DMS53 (cell line): ENCODE data around the gene SLC30A7.
A peak's percentile ranks its signal among the peaks of the same experiment; 100 is the strongest.
"Not testable (repeated sequence)": the region's sequence is repeated elsewhere in the genome, so short reads cannot be mapped to it uniquely, and the experiment has no call there.

ENCODE experiments used
- DNase-seq: peaks from one replicate; lab custom pipeline; 2025; lab: John Stamatoyannopoulos, UW

SLC30A7 gene, protein sequence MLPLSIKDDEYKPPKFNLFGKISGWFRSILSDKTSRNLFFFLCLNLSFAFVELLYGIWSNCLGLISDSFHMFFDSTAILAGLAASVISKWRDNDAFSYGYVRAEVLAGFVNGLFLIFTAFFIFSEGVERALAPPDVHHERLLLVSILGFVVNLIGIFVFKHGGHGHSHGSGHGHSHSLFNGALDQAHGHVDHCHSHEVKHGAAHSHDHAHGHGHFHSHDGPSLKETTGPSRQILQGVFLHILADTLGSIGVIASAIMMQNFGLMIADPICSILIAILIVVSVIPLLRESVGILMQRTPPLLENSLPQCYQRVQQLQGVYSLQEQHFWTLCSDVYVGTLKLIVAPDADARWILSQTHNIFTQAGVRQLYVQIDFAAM

DNA sequence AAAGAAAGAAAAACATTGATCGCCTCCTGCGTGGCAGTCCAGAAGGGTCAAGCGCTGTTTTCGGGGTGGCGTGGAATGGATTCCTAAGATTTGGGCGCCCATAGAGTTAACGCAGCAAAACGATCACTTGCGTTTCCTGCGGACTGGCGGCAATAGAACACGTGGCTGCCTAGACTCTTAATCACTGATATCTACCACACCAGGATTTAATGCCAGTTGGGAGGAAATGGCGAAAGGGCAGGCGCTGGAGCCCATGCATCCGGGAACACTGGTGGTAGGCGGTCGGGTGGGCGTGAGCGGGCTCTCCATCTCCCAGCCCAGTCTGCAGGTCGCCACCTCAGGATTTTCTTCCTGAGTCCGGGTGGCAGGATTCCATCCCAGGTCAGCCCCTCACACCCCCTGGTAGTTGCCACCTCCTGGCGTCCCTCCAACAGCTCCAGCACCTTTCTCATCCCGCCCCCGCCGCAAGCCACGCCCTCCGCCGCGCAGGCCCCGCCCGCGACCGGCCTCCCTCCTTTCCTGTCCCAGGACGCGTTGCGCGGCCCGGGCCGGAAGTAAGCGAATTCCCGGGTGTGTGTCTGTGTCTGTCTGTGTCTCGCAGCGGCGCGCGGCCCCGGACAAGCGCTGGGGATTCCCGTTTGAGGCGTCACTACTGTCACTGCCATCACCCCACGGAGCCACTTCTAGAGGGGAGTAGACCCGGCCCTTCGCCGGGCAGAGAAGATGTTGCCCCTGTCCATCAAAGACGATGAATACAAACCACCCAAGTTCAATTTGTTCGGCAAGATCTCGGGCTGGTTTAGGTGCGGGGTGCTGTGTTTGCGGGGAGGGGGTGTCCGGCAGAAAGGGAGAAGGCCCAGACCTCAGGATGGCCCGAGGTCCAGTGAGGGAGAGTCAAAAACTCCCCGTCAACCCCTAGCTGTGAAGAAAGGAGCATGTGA lies at the start of gene SLC30A7:
Gene SLC30A7, plus strand, starts transcription at position 551 of the 941 bp plus-strand sequence. Its CDS starts 173 bp downstream, at position 724.
- DNase-seq = peak; percentile 100

DNA sequence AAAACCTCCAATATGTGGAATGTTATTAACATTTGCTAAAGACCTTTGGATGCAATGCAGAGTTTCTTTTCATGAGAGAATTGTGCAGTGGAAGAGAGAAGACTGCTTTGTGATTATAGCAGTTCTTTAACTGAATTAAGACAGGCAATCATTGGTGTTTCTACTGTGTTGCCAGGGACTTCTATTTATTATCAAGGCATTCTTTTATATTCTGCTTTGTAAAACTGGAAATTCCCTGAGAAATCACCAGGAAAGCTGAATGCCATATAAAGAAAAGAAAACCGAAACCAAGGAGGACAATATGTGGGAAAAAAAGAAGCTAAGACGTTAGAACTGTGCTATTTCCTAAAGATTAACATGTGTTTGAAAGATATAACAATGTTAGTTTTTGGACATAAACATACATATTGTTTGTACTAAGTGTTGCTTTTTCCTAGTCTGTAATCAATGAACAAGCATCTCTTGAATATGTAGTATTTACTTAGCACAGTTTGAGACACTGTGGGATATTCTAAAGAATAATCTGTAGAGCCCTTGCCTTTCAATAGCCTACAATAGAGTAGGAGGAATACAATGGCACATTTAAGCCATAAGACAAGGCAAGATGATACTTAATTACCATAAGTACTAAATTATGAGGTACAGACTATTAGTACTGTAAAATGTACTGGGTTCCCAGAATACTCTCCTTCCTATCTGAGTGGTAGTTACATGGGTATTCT lies 48.4 kb upstream of the SLC30A7 start:
- DNase-seq = no peak

DNA sequence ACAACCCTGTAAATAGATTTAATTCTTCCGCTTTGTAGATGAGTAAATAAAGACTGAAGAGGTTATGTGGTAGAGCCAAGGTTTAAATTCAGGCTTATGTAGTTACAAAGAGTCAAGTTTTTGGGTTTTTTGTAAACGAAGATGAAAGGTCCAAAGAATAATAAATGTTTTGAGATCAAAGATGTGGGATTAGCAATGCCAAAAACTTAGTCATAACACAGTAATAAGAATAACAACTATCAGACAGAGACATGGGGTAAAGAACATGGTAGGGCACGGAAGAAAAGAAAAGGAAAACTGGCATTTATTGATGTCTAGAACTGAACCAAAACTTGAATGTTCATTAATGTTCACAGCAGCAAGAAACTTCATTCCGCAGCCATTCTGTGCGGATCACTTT lies 44.2 kb upstream of the SLC30A7 start:
- DNase-seq = no peak

DNA sequence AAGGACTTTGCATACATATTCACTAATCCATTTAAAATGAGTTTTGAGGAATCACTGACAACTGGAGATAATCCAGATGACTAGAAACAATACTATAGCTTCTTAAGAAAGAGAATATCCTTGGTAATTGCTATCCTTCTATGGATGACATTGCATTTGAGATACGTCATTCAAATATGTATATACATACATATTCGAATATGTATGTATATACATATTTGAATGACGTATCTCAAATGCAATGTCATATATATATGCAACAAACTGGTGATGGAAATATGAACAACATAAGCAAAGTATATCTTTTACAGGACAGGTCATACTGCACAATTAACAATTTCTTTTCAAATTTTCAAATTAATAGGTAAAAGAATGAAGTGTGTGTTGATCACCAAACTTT lies 42.9 kb upstream of the SLC30A7 start:
- DNase-seq = no peak

DNA sequence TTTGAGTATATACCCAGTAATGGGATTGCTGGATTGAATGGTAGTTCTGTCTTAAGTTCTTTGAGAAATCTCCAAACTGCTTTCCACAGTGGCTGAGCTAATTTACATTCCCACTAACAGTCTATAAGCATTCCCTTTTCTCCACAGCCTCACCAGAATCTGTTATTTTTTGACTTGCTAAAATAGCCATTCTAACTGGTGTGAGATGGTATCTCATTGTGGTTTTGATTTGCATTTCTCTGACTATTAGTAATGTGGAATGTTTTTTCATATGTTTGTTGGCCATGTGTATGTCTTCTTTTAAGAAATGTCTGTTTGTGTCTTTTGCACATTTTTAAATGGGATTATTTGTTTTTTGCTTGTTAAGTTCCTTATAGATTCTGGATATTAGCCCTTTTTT lies 40.8 kb upstream of the SLC30A7 start:
- not testable (repeated sequence) for DNase-seq

DNA sequence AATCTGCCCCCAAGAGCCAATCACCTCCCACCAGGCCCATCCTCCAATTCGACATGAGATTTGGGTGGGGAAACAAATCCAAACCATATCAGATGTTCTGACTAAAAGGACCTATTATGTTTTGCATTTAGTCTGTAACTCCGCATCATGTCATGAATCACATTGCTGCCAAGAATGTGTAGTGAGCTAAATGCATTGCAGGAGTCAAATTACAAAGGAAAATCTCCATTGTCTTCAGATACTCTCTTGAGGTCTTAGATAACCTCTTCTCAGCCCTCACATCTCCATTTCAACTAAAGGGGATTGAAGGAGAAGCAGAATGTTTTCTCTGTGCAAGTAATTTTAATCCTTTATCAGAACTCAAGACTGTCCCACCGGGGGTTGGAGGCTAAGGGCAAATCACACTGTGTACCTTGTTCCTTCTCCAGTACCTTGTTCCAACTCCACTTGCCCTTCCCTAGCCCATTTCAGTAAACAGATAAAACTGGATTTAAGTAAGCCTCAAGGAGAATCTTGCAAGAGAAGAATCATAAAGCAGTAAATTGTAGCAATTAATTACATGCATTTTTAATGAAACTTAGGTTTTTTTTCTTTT lies 35.4 kb upstream of the SLC30A7 start:
- DNase-seq = peak; percentile 23

DNA sequence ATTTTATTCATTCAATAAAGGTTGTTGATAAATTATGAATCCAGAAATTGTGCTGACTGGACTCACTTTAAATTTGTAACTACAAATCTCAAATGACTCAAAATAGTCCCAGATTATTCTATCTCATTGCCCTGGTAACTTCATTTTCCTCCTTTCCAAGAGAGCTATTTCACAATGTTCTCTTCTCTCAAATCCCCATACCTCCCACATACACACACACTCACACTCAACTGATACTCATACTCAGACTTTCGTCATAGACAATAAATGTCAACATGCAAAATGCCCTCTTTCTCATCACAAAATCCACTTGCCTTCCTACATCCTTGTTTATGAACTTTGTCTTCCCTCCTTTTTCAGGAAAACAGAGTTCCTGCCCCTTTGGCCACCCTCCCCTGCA lies 34.5 kb upstream of the SLC30A7 start:
- DNase-seq = no peak

DNA sequence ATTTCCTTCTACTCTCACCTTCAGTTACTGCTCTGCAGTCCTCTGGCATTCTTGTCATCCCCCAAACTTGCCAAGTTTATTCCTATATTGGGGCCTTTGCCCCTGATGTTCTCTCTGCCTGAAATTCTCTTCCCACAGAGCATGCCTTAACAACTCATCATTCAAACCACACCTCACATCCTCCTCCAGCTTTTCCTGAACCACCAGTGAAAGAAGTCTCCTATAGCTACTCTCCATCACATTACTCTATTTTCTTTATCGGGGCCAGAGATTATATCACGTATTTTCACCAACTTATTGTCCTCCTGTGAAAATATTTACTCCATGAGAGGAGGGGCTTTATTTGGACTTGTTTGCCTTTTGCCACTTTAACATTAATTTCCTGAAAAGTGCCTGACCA lies 33.3 kb upstream of the SLC30A7 start:
- no peak for DNase-seq

DNA sequence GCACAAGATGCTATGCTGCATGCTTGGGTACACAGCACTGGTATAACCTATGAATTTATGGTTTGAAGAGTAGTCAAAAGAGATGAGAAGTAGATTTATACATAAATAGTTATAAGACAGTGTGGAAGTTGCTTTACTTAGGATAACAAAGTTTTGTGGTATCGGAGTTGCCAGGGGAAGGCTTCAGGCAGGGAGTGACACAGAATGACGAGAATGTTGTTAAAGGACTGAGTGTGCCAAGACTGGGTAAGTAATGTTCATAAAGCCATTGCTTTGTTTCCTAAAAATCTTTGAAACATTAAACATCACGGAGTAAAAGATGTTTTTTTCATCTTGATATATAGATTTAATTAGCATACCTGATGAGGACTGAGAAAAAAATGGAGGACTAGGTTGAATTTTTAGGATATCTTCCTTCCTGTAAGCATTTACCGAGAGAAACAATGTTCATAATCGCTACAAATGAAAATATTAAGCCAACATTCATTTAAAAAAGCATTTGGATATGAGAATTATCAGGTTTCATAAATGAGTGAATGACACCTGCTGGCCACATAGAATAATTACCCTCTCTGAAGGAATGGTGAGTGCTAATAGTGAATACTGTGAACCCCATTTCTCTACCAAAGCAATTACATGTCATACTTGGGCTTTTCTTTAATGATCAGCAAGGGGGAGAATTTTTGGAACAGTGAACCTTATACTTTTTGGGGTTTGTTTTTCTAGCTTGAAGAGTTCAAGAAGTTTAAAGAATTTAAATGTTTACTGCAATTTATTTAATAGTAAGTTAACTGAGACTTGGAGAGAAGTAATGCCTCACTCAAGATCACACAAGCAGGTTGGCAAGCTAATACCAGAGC lies 29.6 kb upstream of the SLC30A7 start:
- DNase-seq = peak; percentile 83

DNA sequence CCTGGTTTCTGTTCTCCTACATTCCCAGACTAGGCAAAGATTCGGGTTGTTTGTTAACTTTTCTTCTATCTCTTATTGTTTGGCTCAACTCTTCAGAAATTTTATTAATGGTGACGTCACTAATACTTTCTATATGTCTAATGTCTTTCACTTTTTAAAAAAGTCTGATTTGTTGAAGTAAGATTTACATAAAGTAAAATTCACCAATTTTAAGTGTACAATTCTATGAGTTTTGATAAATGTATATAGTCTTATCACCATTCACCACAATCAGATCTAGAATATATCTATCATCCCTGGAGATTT lies 29.0 kb upstream of the SLC30A7 start:
- no peak for DNase-seq

DNA sequence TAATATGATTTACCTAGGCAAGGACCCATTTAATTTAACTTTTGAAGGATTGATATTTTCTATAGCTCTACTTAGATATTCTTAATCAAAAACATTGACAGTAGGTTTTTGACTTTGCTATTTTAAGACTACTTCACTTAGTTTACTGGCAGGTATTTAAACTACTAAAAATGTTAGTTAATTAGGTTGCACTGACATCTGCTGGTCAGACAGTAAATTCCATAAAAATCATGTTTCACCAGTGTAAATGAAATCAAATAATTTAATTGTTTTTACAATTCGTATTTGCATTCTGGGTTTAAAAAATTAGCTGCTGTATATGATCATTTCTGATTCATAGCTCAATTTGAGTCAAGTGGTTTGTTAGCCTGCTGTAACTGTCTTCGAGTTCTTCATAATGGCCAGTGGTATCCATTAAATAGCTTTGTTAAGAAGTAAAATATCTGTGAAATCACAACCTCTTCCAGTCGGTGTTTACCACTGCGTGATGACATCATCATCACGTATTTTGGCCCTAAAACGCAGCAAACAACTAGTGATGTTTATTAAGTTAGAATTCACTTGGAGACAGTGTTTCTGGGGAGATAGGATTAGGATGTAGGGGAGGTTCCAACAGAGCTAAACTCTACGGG lies 27.4 kb upstream of the SLC30A7 start:
- peak; percentile 75 for DNase-seq

DNA sequence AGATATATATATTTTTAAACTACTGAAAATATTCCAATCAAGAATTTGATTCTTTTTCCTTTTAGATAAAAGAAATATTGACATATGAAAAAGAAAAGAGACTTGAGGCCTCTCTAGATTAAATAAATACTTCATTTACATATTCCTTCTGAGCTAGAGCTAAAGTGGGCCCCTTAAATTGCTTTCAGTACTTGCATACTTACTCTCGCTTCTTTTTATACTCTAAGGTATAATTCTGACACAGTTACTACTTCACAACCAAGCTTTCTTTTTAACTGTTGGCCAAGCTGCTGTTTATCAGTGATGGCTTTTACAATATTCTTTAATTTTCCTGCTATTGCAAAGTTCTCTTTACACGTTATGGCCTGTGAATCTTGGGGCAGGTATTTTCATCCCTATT lies 25.9 kb upstream of the SLC30A7 start:
- DNase-seq = no peak

DNA sequence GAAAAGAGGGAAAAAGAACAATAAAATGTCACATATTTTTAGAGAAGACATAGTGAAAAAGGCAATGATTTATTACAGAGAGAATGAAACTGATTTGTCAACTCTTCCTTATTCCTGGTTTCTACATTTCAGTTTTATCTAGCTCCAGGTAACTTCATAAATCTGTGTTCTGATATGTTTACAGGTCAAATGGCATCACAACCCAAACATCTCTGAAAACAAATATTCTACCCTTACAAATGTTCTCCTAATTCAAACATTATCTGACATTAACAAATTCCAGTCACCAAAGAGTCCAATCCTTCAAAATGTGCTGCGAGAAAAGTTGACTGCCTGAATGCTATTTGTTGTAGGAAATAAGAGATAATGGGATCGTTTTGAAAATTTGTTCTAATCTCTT lies 21.5 kb upstream of the SLC30A7 start:
- DNase-seq = no peak

DNA sequence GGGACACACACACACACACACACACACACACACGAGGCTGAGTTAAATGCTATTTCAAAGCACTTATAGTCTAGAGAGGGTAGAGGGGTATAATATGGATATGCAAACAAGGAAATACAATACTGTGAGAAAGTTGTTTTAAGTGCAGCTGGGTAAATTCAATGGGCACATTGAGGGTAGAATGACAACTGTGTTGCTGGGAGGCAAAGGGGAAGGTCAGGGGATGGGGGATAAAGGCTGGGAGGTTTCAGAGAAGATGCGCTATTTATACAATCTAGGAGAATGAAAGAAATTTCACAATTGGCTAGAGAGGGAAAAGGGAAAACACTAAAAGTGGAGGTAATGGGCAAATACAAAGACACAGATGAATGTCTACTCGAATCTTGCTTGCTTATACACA lies 20.7 kb upstream of the SLC30A7 start:
- DNase-seq = peak; percentile 98

DNA sequence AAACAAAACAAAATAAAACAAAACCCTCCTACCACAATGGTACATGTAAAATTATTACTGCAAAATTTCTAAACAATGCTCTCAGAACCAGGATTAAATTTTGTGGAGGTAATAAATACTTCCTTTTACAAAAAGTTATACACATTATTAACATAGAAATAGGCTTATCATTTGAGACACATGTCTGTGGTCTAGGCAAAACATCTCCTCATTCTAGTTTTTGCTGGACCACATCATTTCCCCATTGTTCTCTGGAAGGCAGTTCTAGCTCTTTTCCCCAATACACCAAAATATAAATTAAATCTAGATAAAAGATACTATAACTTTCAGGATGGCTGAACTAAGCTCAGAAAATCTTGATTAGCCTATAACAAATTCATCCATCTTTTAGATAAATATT lies 19.6 kb upstream of the SLC30A7 start:
- DNase-seq = no peak

DNA sequence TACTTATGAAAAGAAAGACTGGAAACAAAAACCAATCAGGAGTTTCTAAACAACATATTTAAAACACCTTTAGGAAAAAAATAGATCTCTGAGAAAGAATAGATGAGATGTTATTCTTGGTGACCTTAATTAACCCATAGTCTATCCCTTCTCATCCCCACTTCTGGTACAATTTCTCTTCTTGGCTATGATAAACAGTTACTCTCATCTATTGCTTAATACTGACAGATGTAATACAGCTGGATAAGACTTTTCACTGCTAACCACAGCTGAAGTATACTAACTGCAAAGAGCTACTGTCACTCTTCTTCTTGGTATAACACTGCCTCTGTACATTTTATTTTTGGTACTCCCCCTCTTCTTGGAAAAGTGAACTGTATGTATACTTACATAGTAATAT lies 16.5 kb upstream of the SLC30A7 start:
- DNase-seq = no peak

DNA sequence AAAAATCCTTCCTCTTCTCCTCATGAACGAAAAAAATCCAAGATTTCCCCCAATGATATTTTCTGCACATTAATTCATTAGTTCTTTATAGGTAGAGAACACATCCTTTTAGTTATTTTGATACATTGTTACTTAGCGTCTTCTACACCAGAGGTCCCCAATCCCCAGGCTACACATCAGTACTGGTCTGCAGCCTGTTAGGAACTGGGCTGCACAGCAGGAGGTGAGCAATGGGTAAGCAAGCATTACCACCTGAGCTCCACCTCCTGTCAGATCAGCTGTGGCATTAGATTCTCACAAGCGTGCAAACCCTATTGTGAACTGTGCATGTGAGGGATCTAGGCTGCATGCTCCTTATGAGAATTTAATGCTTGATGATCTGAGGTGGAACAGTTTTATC lies 14.2 kb upstream of the SLC30A7 start:
- DNase-seq = no peak

DNA sequence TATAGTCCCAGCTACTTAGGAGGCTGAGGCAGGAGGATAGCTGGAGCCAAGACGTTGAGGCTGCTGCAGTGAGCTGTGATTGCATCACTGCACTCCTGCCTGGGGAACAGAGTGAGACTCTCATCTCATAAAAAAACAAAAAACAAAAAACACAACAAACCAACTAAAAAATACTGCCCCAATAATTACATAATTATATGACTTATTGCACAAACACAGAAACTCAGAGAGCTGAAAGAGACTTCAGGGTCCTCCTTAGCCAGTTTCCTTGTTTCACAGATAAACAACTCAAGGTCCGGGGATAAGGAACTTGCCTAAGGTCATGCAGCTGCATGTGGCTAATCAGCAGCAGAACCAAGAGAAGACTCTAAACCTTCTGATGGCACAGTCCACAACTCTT lies 13.2 kb upstream of the SLC30A7 start:
- DNase-seq = no peak

DNA sequence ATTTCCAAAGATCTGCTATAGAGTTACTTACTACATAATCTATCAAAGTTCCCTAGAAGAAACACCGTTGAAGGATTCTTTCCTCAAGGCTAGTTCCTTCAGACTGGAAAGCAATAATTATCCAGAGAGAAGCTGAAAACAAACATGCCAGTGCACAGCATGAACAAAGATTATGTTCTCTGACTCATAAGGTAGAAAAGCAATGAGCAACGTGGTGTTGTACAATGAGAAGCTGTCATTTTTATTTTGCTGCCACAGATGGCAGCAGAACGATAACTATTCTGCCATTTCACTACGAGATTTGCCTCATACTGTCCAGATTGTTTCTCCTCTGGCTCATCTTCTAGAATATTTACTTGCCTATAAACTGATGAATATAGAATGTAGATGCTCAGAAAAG lies 11.9 kb upstream of the SLC30A7 start:
- DNase-seq = peak; percentile 66

DNA sequence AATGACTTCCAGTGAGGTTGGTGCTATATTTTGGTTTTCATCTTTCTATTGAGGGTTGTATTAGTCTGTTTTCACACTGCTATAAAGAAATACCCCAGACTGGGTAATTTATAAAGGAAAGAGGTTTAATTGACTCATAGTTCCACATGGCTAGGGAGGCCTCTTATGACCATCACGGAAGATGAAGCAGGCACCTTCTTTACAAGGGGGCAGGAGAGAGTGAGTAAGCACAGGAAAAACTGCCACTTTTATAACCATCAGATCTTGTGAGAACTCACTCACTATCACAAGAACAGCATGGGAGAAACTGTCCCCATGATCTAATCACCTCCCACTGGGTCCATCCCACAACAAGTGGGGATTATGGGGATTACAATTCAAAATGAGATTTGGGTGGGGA lies 6.9 kb upstream of the SLC30A7 start:
- not testable (repeated sequence) for DNase-seq
